ENCODE results near the gene CCNY. TPM values are rescaled to one million over a fixed set of nuclear protein-coding genes. Genes with fewer than 3 reads are reported as not detected.

CCNY gene
- polyA plus RNA-seq, 2 donors = 15.1 TPM

DNA sequence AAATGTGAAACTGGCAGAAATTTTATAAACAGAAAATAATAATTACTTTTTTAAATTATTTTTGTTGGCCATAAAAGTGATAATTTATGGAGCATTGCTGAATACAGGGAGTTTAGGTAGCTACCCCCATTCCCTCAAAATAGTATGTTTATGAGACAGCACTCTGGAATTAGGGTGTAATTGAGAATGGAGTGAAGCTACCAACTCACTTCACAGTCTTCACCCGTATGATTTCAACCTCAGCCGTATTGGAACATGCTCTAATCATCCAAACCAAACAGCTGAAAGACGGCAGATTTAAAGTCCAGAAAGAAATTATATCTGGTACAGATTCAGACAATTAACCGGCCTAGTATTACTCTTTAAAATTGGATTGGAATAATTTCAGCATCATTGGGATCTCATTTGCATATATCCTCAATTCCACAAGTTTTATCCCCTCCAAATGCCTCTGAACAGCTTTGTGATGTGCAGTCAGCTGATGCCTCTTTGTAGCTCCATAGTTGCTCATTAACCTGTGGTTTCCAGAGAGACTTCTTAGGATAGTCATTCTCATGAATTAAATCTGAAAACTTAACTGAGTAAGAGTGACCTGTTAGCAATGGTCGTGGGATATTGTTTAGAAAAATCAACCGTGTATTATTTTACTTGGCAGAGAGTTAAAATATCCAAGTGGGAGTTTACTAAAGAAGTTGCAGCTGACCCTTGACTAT, 209.7 kb downstream of the CCNY start:
- peaks cover 0 to 18% of the 10 kb centered on the region in 2 donors for H3K36me3 ChIP-seq (ENCODE audit: control insufficient read depth in 2 of 2, insufficient read depth in 2 of 2, low read length in 1 of 2)
- no peaks in the 10 kb centered on the region for H3K27me3 ChIP-seq (ENCODE audit: control insufficient read depth in 1 of 2, insufficient read depth in 2 of 2, low read length in 2 of 2)
- no peaks in the 10 kb centered on the region for H3K4me1 ChIP-seq (ENCODE audit: control insufficient read depth in 2 of 2, insufficient read depth in 2 of 2, low read length in 1 of 2)
- 74 to 77% methylated on average over 6 of the region's 6 CpGs for WGBS, 2 donors
- H3K9me3 ChIP-seq (ENCODE audit: control insufficient read depth in 2 of 2, insufficient read depth in 1 of 2, low read depth in 1 of 2, low read length in 1 of 2) = no peaks in the 10 kb centered on the region
- H3K27ac ChIP-seq (ENCODE audit: low read depth in 2 of 2, low read length in 1 of 2) = no peak overlapping the region
- H3K4me3 ChIP-seq (ENCODE audit: low read depth in 1 of 2, low read length in 2 of 2) = no peak overlapping the region

DNA sequence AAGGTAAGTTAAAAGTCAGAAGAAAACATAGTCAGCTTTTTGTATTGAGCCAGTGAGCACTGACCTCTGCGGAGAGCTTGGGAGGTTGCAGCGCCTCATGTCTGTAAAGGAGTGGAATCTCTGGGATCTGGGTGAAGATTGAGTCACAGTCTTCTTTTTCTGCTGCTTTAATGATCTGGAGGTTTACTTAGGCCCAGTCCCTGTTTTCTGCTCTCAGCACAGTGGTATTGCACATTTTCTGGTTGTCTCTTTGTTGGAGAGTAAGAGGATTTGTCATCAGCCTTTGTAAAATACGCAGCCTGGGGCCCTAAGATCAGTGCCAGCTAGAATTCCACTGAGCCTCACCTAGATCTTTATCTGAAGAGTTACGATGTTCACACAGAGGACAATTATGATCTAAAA, 210.5 kb downstream of the CCNY start:
- Histone ChIP-seq H3K36me3 (ENCODE audit: control insufficient read depth in 2 of 2, insufficient read depth in 2 of 2, low read length in 1 of 2) (peaks cover 0 to 18% of the 10 kb centered on the region in 2 donors), H3K4me1 (ENCODE audit: control insufficient read depth in 2 of 2, insufficient read depth in 2 of 2, low read length in 1 of 2) (no peaks in the 10 kb centered on the region), H3K4me3 (ENCODE audit: low read depth in 1 of 2, low read length in 2 of 2) (no peak overlapping the region), H3K9me3 (ENCODE audit: control insufficient read depth in 2 of 2, insufficient read depth in 1 of 2, low read depth in 1 of 2, low read length in 1 of 2) (no peaks in the 10 kb centered on the region), H3K27me3 (ENCODE audit: control insufficient read depth in 1 of 2, insufficient read depth in 2 of 2, low read length in 2 of 2) (no peaks in the 10 kb centered on the region), H3K27ac (ENCODE audit: low read depth in 2 of 2, low read length in 1 of 2) (peak overlapping the region in 1 of 2 donors; percentile 13)
- WGBS, 2 donors = 77 to 79% methylated on average over 4 of the region's 4 CpGs

GRCh38 chr10:35552650-35553342, 216.5 kb downstream of the CCNY start:
- Histone ChIP-seq H3K27me3 (ENCODE audit: control insufficient read depth in 1 of 2, insufficient read depth in 2 of 2, low read length in 2 of 2) (no peaks in the 10 kb centered on the region), H3K4me1 (ENCODE audit: control insufficient read depth in 2 of 2, insufficient read depth in 2 of 2, low read length in 1 of 2) (no peaks in the 10 kb centered on the region), H3K36me3 (ENCODE audit: control insufficient read depth in 2 of 2, insufficient read depth in 2 of 2, low read length in 1 of 2) (peaks cover 7 to 16% of the 10 kb centered on the region in 2 donors), H3K4me3 (ENCODE audit: low read depth in 1 of 2, low read length in 2 of 2) (no peak overlapping the region), H3K27ac (ENCODE audit: low read depth in 2 of 2, low read length in 1 of 2) (no peak overlapping the region), H3K9me3 (ENCODE audit: control insufficient read depth in 2 of 2, insufficient read depth in 1 of 2, low read depth in 1 of 2, low read length in 1 of 2) (no peaks in the 10 kb centered on the region)
- 89 to 91% methylated on average over 7 of the region's 7 CpGs for WGBS, 2 donors

DNA sequence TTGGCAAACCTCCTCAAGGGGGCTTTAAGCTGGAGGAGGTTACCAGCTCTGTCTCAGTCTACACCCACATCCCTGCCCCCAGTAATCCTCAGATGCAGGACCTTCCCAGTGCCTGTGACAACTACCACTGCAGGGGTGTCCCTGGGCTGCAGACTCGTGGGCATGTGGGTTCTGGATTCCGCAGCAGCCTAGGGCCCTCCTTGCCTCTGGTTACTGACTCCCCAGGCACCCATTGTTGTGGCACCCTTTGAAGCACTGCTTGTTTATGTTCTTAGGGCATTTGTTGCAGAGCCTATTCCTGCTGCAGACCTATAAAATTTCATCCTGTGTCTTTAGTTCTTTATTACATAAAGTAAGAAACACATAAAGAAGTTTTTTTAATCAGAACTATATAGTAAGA, 217.7 kb downstream of the CCNY start:
- Histone ChIP-seq H3K27ac (ENCODE audit: low read depth in 2 of 2, low read length in 1 of 2) (no peak overlapping the region), H3K27me3 (ENCODE audit: control insufficient read depth in 1 of 2, insufficient read depth in 2 of 2, low read length in 2 of 2) (no peaks in the 10 kb centered on the region), H3K4me1 (ENCODE audit: control insufficient read depth in 2 of 2, insufficient read depth in 2 of 2, low read length in 1 of 2) (no peaks in the 10 kb centered on the region), H3K9me3 (ENCODE audit: control insufficient read depth in 2 of 2, insufficient read depth in 1 of 2, low read depth in 1 of 2, low read length in 1 of 2) (no peaks in the 10 kb centered on the region), H3K36me3 (ENCODE audit: control insufficient read depth in 2 of 2, insufficient read depth in 2 of 2, low read length in 1 of 2) (peaks cover 7 to 16% of the 10 kb centered on the region in 2 donors), H3K4me3 (ENCODE audit: low read depth in 1 of 2, low read length in 2 of 2) (no peak overlapping the region)
- WGBS, 2 donors = 64 to 66% methylated on average over 2 of the region's 2 CpGs

GRCh38 chr10:35554461-35555056, 218.2 kb downstream of the CCNY start:
- Histone ChIP-seq H3K4me1 (ENCODE audit: control insufficient read depth in 2 of 2, insufficient read depth in 2 of 2, low read length in 1 of 2) (no peaks in the 10 kb centered on the region), H3K4me3 (ENCODE audit: low read depth in 1 of 2, low read length in 2 of 2) (no peak overlapping the region), H3K36me3 (ENCODE audit: control insufficient read depth in 2 of 2, insufficient read depth in 2 of 2, low read length in 1 of 2) (peaks cover 7 to 11% of the 10 kb centered on the region in 2 donors), H3K27ac (ENCODE audit: low read depth in 2 of 2, low read length in 1 of 2) (no peak overlapping the region), H3K9me3 (ENCODE audit: control insufficient read depth in 2 of 2, insufficient read depth in 1 of 2, low read depth in 1 of 2, low read length in 1 of 2) (no peaks in the 10 kb centered on the region), H3K27me3 (ENCODE audit: control insufficient read depth in 1 of 2, insufficient read depth in 2 of 2, low read length in 2 of 2) (no peaks in the 10 kb centered on the region)
- 89 to 90% methylated on average over 3 of the region's 3 CpGs for WGBS, 2 donors

DNA sequence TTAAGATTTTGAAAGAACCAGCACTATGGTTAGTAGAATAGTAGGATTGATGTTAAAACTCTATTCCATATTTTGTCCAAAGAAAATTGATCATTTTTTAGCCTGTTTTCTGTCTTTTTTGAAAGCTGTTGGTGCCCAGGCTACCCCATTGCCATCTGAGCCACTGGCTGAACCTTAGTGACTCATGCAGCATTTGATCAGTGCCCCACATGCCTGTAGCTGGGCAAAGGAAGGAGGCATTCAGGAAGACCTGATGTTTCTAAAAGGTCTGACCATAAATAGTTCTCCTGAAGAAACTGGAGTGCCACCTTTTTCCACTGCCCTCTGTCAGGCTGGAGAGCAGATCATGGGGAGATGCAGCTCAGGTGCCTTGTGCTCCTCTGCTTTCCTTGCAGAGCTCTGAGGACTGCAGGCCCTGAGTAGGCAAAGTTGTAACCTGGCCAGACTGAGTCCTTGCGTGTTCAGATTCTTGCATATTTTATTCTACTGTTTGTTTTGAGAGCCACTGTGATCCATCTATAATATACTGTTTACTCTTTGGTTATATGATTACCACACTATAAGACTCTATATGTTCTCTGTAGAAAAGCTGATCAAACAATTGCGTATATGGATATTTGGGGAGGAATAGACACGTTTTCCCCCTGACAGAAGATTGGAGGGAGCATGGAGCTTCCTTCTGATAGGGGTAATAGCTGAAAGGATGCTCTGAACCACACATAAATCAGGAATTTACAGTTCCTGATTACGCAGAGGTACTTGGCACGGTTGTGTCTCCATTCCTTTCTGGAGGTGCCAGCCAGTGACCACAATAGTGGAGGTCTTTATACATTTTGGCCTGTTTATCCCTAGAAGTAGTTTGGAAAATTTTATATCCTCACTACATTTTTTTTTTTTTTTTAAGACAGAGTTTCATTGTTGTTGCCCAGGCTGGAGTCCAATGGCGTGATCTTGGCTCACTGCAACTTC, 219.9 kb downstream of the CCNY start:
- no peak overlapping the region for H3K27ac ChIP-seq (ENCODE audit: low read depth in 2 of 2, low read length in 1 of 2)
- no peak overlapping the region for H3K4me3 ChIP-seq (ENCODE audit: low read depth in 1 of 2, low read length in 2 of 2)
- no peaks in the 10 kb centered on the region for H3K27me3 ChIP-seq (ENCODE audit: control insufficient read depth in 1 of 2, insufficient read depth in 2 of 2, low read length in 2 of 2)
- peaks cover 4 to 7% of the 10 kb centered on the region in 2 donors for H3K36me3 ChIP-seq (ENCODE audit: control insufficient read depth in 2 of 2, insufficient read depth in 2 of 2, low read length in 1 of 2)
- WGBS, 2 donors = 94% methylated on average over 6 of the region's 6 CpGs
- H3K4me1 ChIP-seq (ENCODE audit: control insufficient read depth in 2 of 2, insufficient read depth in 2 of 2, low read length in 1 of 2) = no peaks in the 10 kb centered on the region
- H3K9me3 ChIP-seq (ENCODE audit: control insufficient read depth in 2 of 2, insufficient read depth in 1 of 2, low read depth in 1 of 2, low read length in 1 of 2) = no peaks in the 10 kb centered on the region

DNA sequence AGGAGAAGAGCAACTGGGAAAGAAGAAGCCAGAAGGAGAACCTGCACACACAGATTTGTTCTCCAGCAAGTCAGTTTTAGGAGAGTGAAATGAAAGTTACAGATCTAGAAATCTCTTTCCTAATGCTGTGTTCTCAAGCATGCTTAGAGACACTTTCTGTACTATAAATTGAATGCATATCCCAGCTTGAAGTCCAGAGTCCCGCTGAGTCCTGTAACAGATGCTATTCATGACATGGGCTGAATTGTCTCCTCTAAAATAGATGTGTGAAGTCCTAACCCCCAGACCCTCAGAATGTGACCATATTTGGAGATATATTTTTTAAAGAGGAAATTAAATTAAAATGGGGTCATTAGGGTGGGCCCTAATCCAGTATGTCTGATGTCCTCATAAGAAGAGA, 222.0 kb downstream of the CCNY start:
- peaks cover 5 to 7% of the 10 kb centered on the region in 2 donors for H3K36me3 ChIP-seq (ENCODE audit: control insufficient read depth in 2 of 2, insufficient read depth in 2 of 2, low read length in 1 of 2)

GRCh38 chr10:35559416-35559815, 223.1 kb downstream of the CCNY start:
- WGBS, 2 donors = 95% methylated on average over 5 of the region's 5 CpGs
- H3K27ac ChIP-seq (ENCODE audit: low read depth in 2 of 2, low read length in 1 of 2) = no peak overlapping the region
- no peak overlapping the region for H3K4me3 ChIP-seq (ENCODE audit: low read depth in 1 of 2, low read length in 2 of 2)
- no peaks in the 10 kb centered on the region for H3K9me3 ChIP-seq (ENCODE audit: control insufficient read depth in 2 of 2, insufficient read depth in 1 of 2, low read depth in 1 of 2, low read length in 1 of 2)
- peaks cover 0 to 2% of the 10 kb centered on the region in 2 donors for H3K36me3 ChIP-seq (ENCODE audit: control insufficient read depth in 2 of 2, insufficient read depth in 2 of 2, low read length in 1 of 2)
- H3K27me3 ChIP-seq (ENCODE audit: control insufficient read depth in 1 of 2, insufficient read depth in 2 of 2, low read length in 2 of 2) = no peaks in the 10 kb centered on the region
- no peaks in the 10 kb centered on the region for H3K4me1 ChIP-seq (ENCODE audit: control insufficient read depth in 2 of 2, insufficient read depth in 2 of 2, low read length in 1 of 2)

More for the DNA sequence above, 222.0 kb downstream of the CCNY start:
- Histone ChIP-seq H3K27ac (ENCODE audit: low read depth in 2 of 2, low read length in 1 of 2) (no peak overlapping the region), H3K27me3 (ENCODE audit: control insufficient read depth in 1 of 2, insufficient read depth in 2 of 2, low read length in 2 of 2) (no peaks in the 10 kb centered on the region), H3K9me3 (ENCODE audit: control insufficient read depth in 2 of 2, insufficient read depth in 1 of 2, low read depth in 1 of 2, low read length in 1 of 2) (no peaks in the 10 kb centered on the region), H3K4me3 (ENCODE audit: low read depth in 1 of 2, low read length in 2 of 2) (no peak overlapping the region), H3K4me1 (ENCODE audit: control insufficient read depth in 2 of 2, insufficient read depth in 2 of 2, low read length in 1 of 2) (no peaks in the 10 kb centered on the region)
- WGBS, 2 donors = 97 to 100% methylated on average over 1 of the region's 1 CpG

DNA sequence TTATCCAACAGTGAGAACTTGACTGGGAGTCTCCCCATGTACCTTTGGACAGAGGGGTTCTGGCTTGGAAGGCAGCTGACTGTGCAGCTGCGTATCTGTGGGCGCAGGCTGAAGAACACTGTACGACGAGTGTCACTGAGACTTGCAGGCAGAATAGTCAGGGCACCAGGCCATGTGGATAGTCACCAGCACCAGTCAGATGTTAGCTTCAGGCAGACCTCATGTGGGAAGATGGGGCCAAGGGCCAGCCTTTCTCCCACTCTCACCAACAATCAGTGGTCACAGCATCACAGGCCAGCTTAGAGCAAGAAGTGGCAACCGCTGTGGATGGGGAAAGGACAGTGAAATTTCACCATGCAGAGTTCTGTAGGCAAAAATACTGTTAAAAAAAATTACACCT, 225.4 kb downstream of the CCNY start:
- H3K9me3 ChIP-seq (ENCODE audit: control insufficient read depth in 2 of 2, insufficient read depth in 1 of 2, low read depth in 1 of 2, low read length in 1 of 2) = no peaks in the 10 kb centered on the region
- H3K36me3 ChIP-seq (ENCODE audit: control insufficient read depth in 2 of 2, insufficient read depth in 2 of 2, low read length in 1 of 2) = peaks cover 0 to 9% of the 10 kb centered on the region in 2 donors
- H3K27me3 ChIP-seq (ENCODE audit: control insufficient read depth in 1 of 2, insufficient read depth in 2 of 2, low read length in 2 of 2) = no peaks in the 10 kb centered on the region
- no peak overlapping the region for H3K27ac ChIP-seq (ENCODE audit: low read depth in 2 of 2, low read length in 1 of 2)
- WGBS, 2 donors = 90 to 94% methylated on average over 5 of the region's 5 CpGs
- no peak overlapping the region for H3K4me3 ChIP-seq (ENCODE audit: low read depth in 1 of 2, low read length in 2 of 2)
- H3K4me1 ChIP-seq (ENCODE audit: control insufficient read depth in 2 of 2, insufficient read depth in 2 of 2, low read length in 1 of 2) = no peaks in the 10 kb centered on the region
